Skeletal muscle tissue (tissue), 5 donors: ENCODE measurements around the gene VTI1A. TPM values are rescaled to one million over a fixed set of nuclear protein-coding genes. Genes with fewer than 3 reads are reported as not detected.
"Not testable (repeated sequence)": the region's sequence is repeated elsewhere in the genome, so short reads cannot be mapped to it uniquely, and the experiment has no call there.

Experiments
- H3K27ac ChIP-seq: one replicate; pipeline ENCODE4 v1.7.0; 2013; ENCODE audit warnings: mild to moderate bottlenecking, low read depth, low read length, inconsistent platforms
- H3K27me3 ChIP-seq, 3 donors: one replicate each; pipeline ENCODE4 v1.7.0; 2013; ENCODE audit warnings: low read length in 3 of 3; ENCODE audit not compliant: control insufficient read depth in 3 of 3, insufficient read depth in 3 of 3
- H3K36me3 ChIP-seq, 3 donors: one replicate each; pipeline ENCODE4 v1.7.0; 2013; ENCODE audit warnings: low read length in 3 of 3; ENCODE audit not compliant: control insufficient read depth in 3 of 3, insufficient read depth in 3 of 3
- H3K4me1 ChIP-seq, 3 donors: one replicate each; pipeline ENCODE4 v1.7.0; 2013; ENCODE audit warnings: low read length in 3 of 3, mild to moderate bottlenecking in 3 of 3; ENCODE audit not compliant: control insufficient read depth in 3 of 3, insufficient read depth in 3 of 3
- H3K4me3 ChIP-seq, 3 donors: one replicate each; pipeline ENCODE4 v1.7.0; 2013; ENCODE audit warnings: low read length in 3 of 3
- H3K9ac ChIP-seq, 3 donors: one replicate each; pipeline ENCODE4 v1.7.0; 2013; ENCODE audit warnings: low read length in 3 of 3, mild to moderate bottlenecking in 3 of 3, moderate library complexity in 2 of 3, low read depth in 1 of 3
- H3K9me3 ChIP-seq, 3 donors: one replicate each; pipeline ENCODE4 v1.7.0; 2013; ENCODE audit warnings: low read length in 3 of 3; ENCODE audit not compliant: control insufficient read depth in 3 of 3
- small RNA-seq: library from RNA; depleted of rRNA; stranded (forward); fragments of <200 nt; gene quantifications from one replicate; pipeline ENCODE3, GENCODE V24; 2014
- total RNA-seq: library from RNA; depleted of rRNA; stranded (reverse); fragments of >200 nt; gene quantifications from one replicate; pipeline ENCODE4 v1.2.3, GENCODE V29; 2014
- donor health status: Osteomylitis.

Gene VTI1A
- total RNA-seq, 1 donor from 2014 or later = 18.3 TPM

GRCh38 chr10:112859793-112860192, 412.8 kb downstream of the VTI1A start:
- Histone ChIP-seq H3K4me3 (no peak overlapping the region), H3K4me1 (no peaks in the 10 kb centered on the region), H3K27ac (no peak overlapping the region), H3K9me3 (peaks cover 0 to 3% (median 2%) of the 10 kb centered on the region in 3 donors), H3K27me3 (peaks cover 0 to 1% (median 0%) of the 10 kb centered on the region in 3 donors), H3K36me3 (no peaks in the 10 kb centered on the region), H3K9ac (no peak overlapping the region)

- not testable (repeated sequence) for H3K9ac ChIP-seq, H3K4me1 ChIP-seq, H3K9me3 ChIP-seq, H3K36me3 ChIP-seq, H3K4me3 ChIP-seq, H3K27me3 ChIP-seq, H3K27ac ChIP-seq
Observed at GRCh38 chr10:112863461-112863860, 416.4 kb downstream of the VTI1A start.

Small RNAs within 50 kb of the gene (small RNA-seq; reads per million reads assigned to genes)
- gene AC022018.1 (not detected), gene MIR4295 (not detected)

Other genes with a start within 250 kb of the VTI1A start
- gene TECTB, start 163.8 kb upstream of the VTI1A start, total RNA-seq = not detected
- gene ACSL5, start 73.1 kb upstream of the VTI1A start, total RNA-seq = 4.2 TPM
- 22.4 TPM for gene ZDHHC6, start 301 bp upstream of the VTI1A start, total RNA-seq